ENCODE data around the gene NFKB1. TPM values are rescaled to one million over a fixed set of nuclear protein-coding genes. Genes with fewer than 3 reads are reported as not detected.

Gene NFKB1
- polyA plus RNA-seq, 1 donor (not counting 4 experiments of a cell fraction or from before 2014, with no cell fraction given) = 21.8 TPM

DNA sequence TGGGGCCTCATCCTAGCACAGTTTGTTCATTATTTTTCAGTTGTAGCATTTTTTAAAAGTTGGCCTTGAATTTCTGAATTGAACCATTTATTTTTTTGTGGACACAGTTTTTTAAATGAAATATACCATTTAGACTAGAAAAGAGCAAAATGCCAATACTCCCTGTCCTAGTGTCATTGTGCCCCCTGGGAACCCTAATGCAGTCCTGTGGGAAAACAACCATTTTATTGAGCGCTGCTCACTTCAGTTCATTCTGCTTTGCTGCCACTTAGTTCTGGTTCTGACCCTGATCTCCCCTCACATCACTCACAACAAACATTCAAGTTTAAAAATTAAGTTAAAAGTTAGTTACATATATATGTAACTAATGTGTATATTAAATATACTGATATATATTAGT is 5.4 kb downstream of the NFKB1 start:
- no peak for DNase-seq (ENCODE audit: low read depth, low spot score)
- peaks cover 93% of the 10 kb centered on the region for H3K79me2 ChIP-seq (ENCODE audit: control insufficient read depth, insufficient read depth, low read length)

DNA sequence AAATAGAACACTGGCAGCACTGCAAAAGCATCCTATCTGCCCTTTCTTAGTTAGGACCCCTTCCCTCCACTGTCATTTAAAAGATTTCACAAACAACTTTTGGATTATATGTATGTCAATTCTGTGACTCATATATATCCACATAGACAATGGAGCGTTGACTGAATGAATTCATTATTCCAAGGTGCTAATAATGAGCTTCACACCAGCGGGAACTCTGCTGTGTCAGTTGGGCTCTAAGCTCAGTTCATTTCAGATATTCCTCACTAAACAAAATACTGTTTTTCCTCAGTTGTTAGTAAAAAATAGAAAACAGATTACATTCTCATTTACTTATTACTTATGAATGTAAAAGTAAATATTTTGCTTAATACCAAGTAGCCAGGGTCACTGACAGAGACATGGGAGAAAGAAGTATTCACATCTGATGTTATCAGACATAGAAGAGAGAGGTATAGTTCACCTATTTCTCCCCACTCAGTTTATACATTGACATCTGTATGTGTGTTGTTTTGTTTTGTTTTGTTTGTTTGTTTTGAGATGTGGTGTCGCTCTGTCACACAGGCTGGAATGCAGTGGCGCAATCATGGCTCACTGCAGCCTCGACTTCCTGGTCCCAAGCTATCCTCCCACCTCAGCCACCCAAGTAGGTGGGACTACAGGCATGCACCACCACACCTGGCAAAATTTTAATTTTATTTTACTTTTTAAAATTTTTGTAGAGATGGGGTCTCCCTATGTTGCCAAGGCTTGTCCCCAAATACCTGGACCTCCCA is 10.9 kb downstream of the NFKB1 start:
- H3K36me3 ChIP-seq (ENCODE audit: control insufficient read depth in 2 of 2, extremely low read depth in 1 of 2, insufficient read depth in 2 of 2, low read length in 2 of 2) = no peaks in the 10 kb centered on the region
- H3K4me1 ChIP-seq (ENCODE audit: control insufficient read depth, extremely low read depth, insufficient read depth, low read length) = no peaks in the 10 kb centered on the region
- FAIRE-seq (no peak), DNase-seq (ENCODE audit: low read depth, low spot score) (no peak)
- no peak overlapping the region for H2AFZ ChIP-seq (ENCODE audit: control insufficient read depth, low read length)
- no peak overlapping the region for H3K9ac ChIP-seq (ENCODE audit: control insufficient read depth, extremely low read depth, insufficient read depth, low read length)
- peaks cover 85% of the 10 kb centered on the region for H3K79me2 ChIP-seq (ENCODE audit: control insufficient read depth, insufficient read depth, low read length)
- dilution Hi-C loops (cut with MboI; ENCODE audit: extremely low pct_ligation_motif_present, low sequenced_read_pairs) = no loop called here
- no peak overlapping the region for H3K4me2 ChIP-seq (ENCODE audit: control insufficient read depth, extremely low read depth, insufficient read depth, low read depth, low read length)
- no peaks in the 10 kb centered on the region for H4K20me1 ChIP-seq (ENCODE audit: control insufficient read depth, extremely low read depth, insufficient read depth, low read length)
- no peak overlapping the region for H3K4me3 ChIP-seq (ENCODE audit: control insufficient read depth in 2 of 3, extremely low read depth in 1 of 3, insufficient read depth in 2 of 3, low read depth in 1 of 3, low read length in 3 of 3)
- no peak overlapping the region for H3K27ac ChIP-seq (ENCODE audit: control insufficient read depth, insufficient read depth, low read length)
- H3K9me1 ChIP-seq (ENCODE audit: control insufficient read depth, extremely low read depth, insufficient read depth, low read length) = no peaks in the 10 kb centered on the region
- H3K27me3 ChIP-seq (ENCODE audit: control insufficient read depth, extremely low read depth, insufficient read depth, low read length) = no peaks in the 10 kb centered on the region
- TF ChIP-seq, protein P1, sequence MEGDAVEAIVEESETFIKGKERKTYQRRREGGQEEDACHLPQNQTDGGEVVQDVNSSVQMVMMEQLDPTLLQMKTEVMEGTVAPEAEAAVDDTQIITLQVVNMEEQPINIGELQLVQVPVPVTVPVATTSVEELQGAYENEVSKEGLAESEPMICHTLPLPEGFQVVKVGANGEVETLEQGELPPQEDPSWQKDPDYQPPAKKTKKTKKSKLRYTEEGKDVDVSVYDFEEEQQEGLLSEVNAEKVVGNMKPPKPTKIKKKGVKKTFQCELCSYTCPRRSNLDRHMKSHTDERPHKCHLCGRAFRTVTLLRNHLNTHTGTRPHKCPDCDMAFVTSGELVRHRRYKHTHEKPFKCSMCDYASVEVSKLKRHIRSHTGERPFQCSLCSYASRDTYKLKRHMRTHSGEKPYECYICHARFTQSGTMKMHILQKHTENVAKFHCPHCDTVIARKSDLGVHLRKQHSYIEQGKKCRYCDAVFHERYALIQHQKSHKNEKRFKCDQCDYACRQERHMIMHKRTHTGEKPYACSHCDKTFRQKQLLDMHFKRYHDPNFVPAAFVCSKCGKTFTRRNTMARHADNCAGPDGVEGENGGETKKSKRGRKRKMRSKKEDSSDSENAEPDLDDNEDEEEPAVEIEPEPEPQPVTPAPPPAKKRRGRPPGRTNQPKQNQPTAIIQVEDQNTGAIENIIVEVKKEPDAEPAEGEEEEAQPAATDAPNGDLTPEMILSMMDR (optimal IDR thresholded peaks at IDR 0.05 in 1 of 3, IDR thresholded peaks at IDR 0.05 in 1 of 3, conservative IDR thresholded peaks at IDR 0.05 in 1 of 3; ENCODE audit: extremely low read depth in 1 of 3, insufficient read depth in 2 of 3, low read length in 3 of 3) = no peak
- no peak for TF ChIP-seq EZH2 (IDR thresholded peaks at IDR 0.05; ENCODE audit: low read length)
- H3K9me3 ChIP-seq (ENCODE audit: control insufficient read depth, low read depth, low read length) = no peaks in the 10 kb centered on the region

More for the DNA sequence above, 5.4 kb downstream of the NFKB1 start:
- TF ChIP-seq, protein P1 (optimal IDR thresholded peaks at IDR 0.05 in 1 of 3, IDR thresholded peaks at IDR 0.05 in 1 of 3, conservative IDR thresholded peaks at IDR 0.05 in 1 of 3; ENCODE audit: extremely low read depth in 1 of 3, insufficient read depth in 2 of 3, low read length in 3 of 3) = no peak
- no peak for TF ChIP-seq EZH2 (IDR thresholded peaks at IDR 0.05; ENCODE audit: low read length)
- dilution Hi-C loops (cut with MboI; ENCODE audit: extremely low pct_ligation_motif_present, low sequenced_read_pairs) = no loop called here
- Histone ChIP-seq H3K4me3 (ENCODE audit: control insufficient read depth in 2 of 3, extremely low read depth in 1 of 3, insufficient read depth in 2 of 3, low read depth in 1 of 3, low read length in 3 of 3) (no peak overlapping the region), H3K27me3 (ENCODE audit: control insufficient read depth, extremely low read depth, insufficient read depth, low read length) (no peaks in the 10 kb centered on the region), H3K9me1 (ENCODE audit: control insufficient read depth, extremely low read depth, insufficient read depth, low read length) (no peaks in the 10 kb centered on the region), H4K20me1 (ENCODE audit: control insufficient read depth, extremely low read depth, insufficient read depth, low read length) (no peaks in the 10 kb centered on the region), H3K9me3 (ENCODE audit: control insufficient read depth, low read depth, low read length) (no peaks in the 10 kb centered on the region), H3K9ac (ENCODE audit: control insufficient read depth, extremely low read depth, insufficient read depth, low read length) (no peak overlapping the region), H3K36me3 (ENCODE audit: control insufficient read depth in 2 of 2, extremely low read depth in 1 of 2, insufficient read depth in 2 of 2, low read length in 2 of 2) (no peaks in the 10 kb centered on the region), H3K27ac (ENCODE audit: control insufficient read depth, insufficient read depth, low read length) (no peak overlapping the region), H3K4me1 (ENCODE audit: control insufficient read depth, extremely low read depth, insufficient read depth, low read length) (peaks cover 19% of the 10 kb centered on the region), H2AFZ (ENCODE audit: control insufficient read depth, low read length) (no peak overlapping the region), H3K4me2 (ENCODE audit: control insufficient read depth, extremely low read depth, insufficient read depth, low read depth, low read length) (no peak overlapping the region)
- no peak for FAIRE-seq

Data from keratinocyte (primary cell).